Esophagus squamous epithelium (tissue), 5 donors: ENCODE results near the gene IL5RA. TPM values are rescaled to one million over a fixed set of nuclear protein-coding genes. Genes with fewer than 3 reads are reported as not detected.

Experiments used
- DNase-seq: peaks from one replicate; lab custom pipeline; 2025; lab: John Stamatoyannopoulos, UW
- H3K27ac ChIP-seq, 4 donors: fragments of 200-600 bp; sonication (generic); one replicate each; pipeline ENCODE4 v1.5.1; 2016 to 2019; ENCODE audit warnings: mild to moderate bottlenecking in 1 of 4
- H3K27me3 ChIP-seq, 4 donors: fragments of 200-600 bp; sonication (generic); 1 replicate in 3 of 4; 2 replicates in 1 of 4; pipeline versions ENCODE4 v1.5.1 to v1.6.0; 2017 to 2021; ENCODE audit warnings: antibody characterized with exemption in 1 of 4
- H3K36me3 ChIP-seq, 3 donors: fragments of 200-600 bp; sonication (generic); one replicate each; pipeline ENCODE4 v1.5.1; 2016 to 2019
- H3K4me1 ChIP-seq, 3 donors: fragments of 200-600 bp; sonication (generic); one replicate each; pipeline ENCODE4 v1.5.1; 2017 to 2019
- H3K4me3 ChIP-seq, 4 donors: fragments of 200-600 bp; sonication (generic); 1 replicate in 3 of 4; 2 replicates in 1 of 4; pipeline ENCODE4 v1.5.1; 2016 to 2019; ENCODE audit warnings: mild to moderate bottlenecking in 2 of 4, moderate library complexity in 1 of 4
- H3K9me3 ChIP-seq, 3 donors: fragments of 200-600 bp; sonication (generic); one replicate each; pipeline ENCODE4 v1.5.1; 2016 to 2019
- CTCF ChIP-seq, 6 experiments: fragments of 450-650 bp in 4 of 6; fragments of 200-600 bp in 2 of 6; sonication (generic) in 2 of 6; IDR thresholded peaks; one replicate each; pipeline ENCODE4 v1.5.1; 2016 to 2019; ENCODE audit warnings: antibody characterized with exemption in 6 of 6, mild to moderate bottlenecking in 4 of 6, moderate library complexity in 4 of 6
- POLR2A ChIP-seq, 4 donors: fragments of 450-650 bp; IDR thresholded peaks; one replicate each; pipeline ENCODE4 v1.6.1; 2017; ENCODE audit warnings: antibody characterized with exemption in 4 of 4, mild to moderate bottlenecking in 4 of 4, moderate library complexity in 3 of 4
- WGBS, 2 donors: methylation state at CpG; one replicate each; pipeline ENCODE4 v1.1.5; 2018; 5-methylcytosine and 5-hydroxymethylcytosine counted together
- intact Hi-C: fragments of 100-400 bp; cut with DNase I; formaldehyde crosslinking; loops from one replicate; pipeline ENCODE4 v1.15.0; 2022
- total RNA-seq, 4 donors: library from RNA; depleted of rRNA; stranded (reverse); fragments of >200 nt; gene quantifications; one replicate each; pipeline ENCODE4 v1.1.0, GENCODE V29; 2016
- donor health status: DM: yes; HTN: yes; CAD: no.

The IL5RA gene
- total RNA-seq: under 1 TPM in 1 of 4 donors, not detected in 3; 0.95 TPM

GRCh38 chr3:3110299-3110630 lies at the start of gene IL5RA:
IL5RA (minus strand) TSS chr3:3110374; CDS start chr3:3104984, 5,390 bp downstream.
- no peak for TF ChIP-seq CTCF (IDR thresholded peaks at IDR 0.05)
- no peak for TF ChIP-seq POLR2A (IDR thresholded peaks at IDR 0.05)
- Histone ChIP-seq H3K27ac (peak within 1 kb of the TSS in 1 of 4 donors; percentile 65), H3K9me3 (no peaks in the 10 kb centered on the region), H3K36me3 (no peaks in the 10 kb centered on the region), H3K4me3 (peak within 1 kb of the TSS in 1 of 4 donors; percentile 18), H3K4me1 (peaks cover 0 to 6% (median 0%) of the 10 kb centered on the region in 3 donors), H3K27me3 (no peaks in the 10 kb centered on the region)
- DNase-seq: no peak
- intact Hi-C loops: no loop called here
- WGBS, 2 donors: 36 to 38% methylated on average over 4 of the region's 4 CpGs

GRCh38 chr3:3157484-3157883 lies 47.3 kb upstream of the IL5RA start:
- intact Hi-C loops: no loop called here
- DNase-seq: no peak
- Histone ChIP-seq H3K36me3 (peaks cover 4 to 100% (median 15%) of the 10 kb centered on the region in 3 donors), H3K9me3 (no peaks in the 10 kb centered on the region), H3K4me1 (no peaks in the 10 kb centered on the region), H3K4me3 (no peak overlapping the region), H3K27ac (no peak overlapping the region), H3K27me3 (no peaks in the 10 kb centered on the region)
- WGBS, 2 donors: 91 to 96% methylated on average over 8 of the region's 8 CpGs
- TF ChIP-seq CTCF (IDR thresholded peaks at IDR 0.05) (no peak), POLR2A (IDR thresholded peaks at IDR 0.05) (no peak)

- Histone ChIP-seq H3K4me3 (no peak overlapping the region), H3K9me3 (no peaks in the 10 kb centered on the region), H3K27me3 (no peaks in the 10 kb centered on the region), H3K4me1 (no peaks in the 10 kb centered on the region), H3K36me3 (peaks cover 4 to 100% (median 30%) of the 10 kb centered on the region in 3 donors), H3K27ac (no peak overlapping the region)
- intact Hi-C loops: no loop called here
- no peak for DNase-seq
- 91 to 93% methylated on average over 5 of the region's 5 CpGs for WGBS, 2 donors
- no peak for TF ChIP-seq POLR2A (IDR thresholded peaks at IDR 0.05)
- TF ChIP-seq CTCF (IDR thresholded peaks at IDR 0.05): no peak
These were observed 44.9 kb upstream of the IL5RA start for GRCh38 chr3:3154879-3155610.

GRCh38 chr3:3151513-3151912 lies 41.3 kb upstream of the IL5RA start:
- no peaks in the 10 kb centered on the region for H3K9me3 ChIP-seq
- H3K4me1 ChIP-seq: no peaks in the 10 kb centered on the region
- no peak overlapping the region for H3K4me3 ChIP-seq
- intact Hi-C loops: no loop called here
- no peak for DNase-seq
- H3K27ac ChIP-seq: no peak overlapping the region
- H3K36me3 ChIP-seq: peaks cover 4 to 100% (median 48%) of the 10 kb centered on the region in 3 donors
- WGBS, 2 donors: 43 to 54% methylated on average over 1 of the region's 1 CpG
- TF ChIP-seq CTCF (IDR thresholded peaks at IDR 0.05) (no peak), POLR2A (IDR thresholded peaks at IDR 0.05) (no peak)
- no peaks in the 10 kb centered on the region for H3K27me3 ChIP-seq

GRCh38 chr3:3149560-3149959 lies 39.4 kb upstream of the IL5RA start:
- TF ChIP-seq CTCF (IDR thresholded peaks at IDR 0.05) (no peak), POLR2A (IDR thresholded peaks at IDR 0.05) (no peak)
- intact Hi-C loops: no loop called here
- Histone ChIP-seq H3K9me3 (no peaks in the 10 kb centered on the region), H3K4me1 (no peaks in the 10 kb centered on the region), H3K4me3 (no peak overlapping the region), H3K27me3 (no peaks in the 10 kb centered on the region), H3K36me3 (peaks cover 0 to 100% (median 49%) of the 10 kb centered on the region in 3 donors), H3K27ac (no peak overlapping the region)
- 69 to 80% methylated on average over 1 of the region's 1 CpG for WGBS, 2 donors
- DNase-seq: no peak
